WTC11 (cell line): ENCODE results near the gene PHACTR3. TPM values are rescaled to one million over a fixed set of nuclear protein-coding genes. Genes with fewer than 3 reads are reported as not detected.

Experiments used
- ATAC-seq: fragments of 200-7000 bp; cut with Tn5 transposase; 2 replicates; pipeline ENCODE4 v1.10.0; 2021; ENCODE audit warnings: mild to moderate bottlenecking, moderate library complexity
- CTCF ChIA-PET: fragments of 300-600 bp; sonication (Branson Sonifier 250); formaldehyde crosslinking; loops from one replicate; lab custom pipeline; 2021; ENCODE audit warnings: antibody characterized with exemption; lab: Charles Lee
- POLR2A ChIA-PET: fragments of 350-600 bp; sonication (Branson Sonifier 250); formaldehyde crosslinking; loops from one replicate; lab custom pipeline; 2021; ENCODE audit warnings: antibody characterized with exemption; lab: Charles Lee
- DNase-seq: peaks from one replicate; pipeline ENCODE4 v3.0.0; 2021; ENCODE audit warnings: low spot score
- H3K27ac Mint-ChIP-seq: 2 replicates; pipeline ENCODE4 v1.8.0; 2021; ENCODE audit warnings: mixed read lengths
- H3K27me3 Mint-ChIP-seq: 2 replicates; pipeline ENCODE4 v1.8.0; 2021; ENCODE audit warnings: low read depth, mild to moderate bottlenecking, moderate library complexity, mixed read lengths
- H3K36me3 Mint-ChIP-seq: 2 replicates; pipeline ENCODE4 v1.8.0; 2021; ENCODE audit warnings: mixed read lengths
- H3K4me1 Mint-ChIP-seq: 2 replicates; pipeline ENCODE4 v1.8.0; 2022; ENCODE audit warnings: mixed read lengths
- H3K4me3 Mint-ChIP-seq: 2 replicates; pipeline ENCODE4 v1.8.0; 2021; ENCODE audit warnings: mild to moderate bottlenecking, moderate library complexity, mixed read lengths
- H3K9me3 Mint-ChIP-seq: 2 replicates; pipeline ENCODE4 v1.8.0; 2021; ENCODE audit warnings: mixed read lengths
- CREM ChIP-seq: sonication (generic); formaldehyde crosslinking; IDR thresholded peaks from 2 replicates; pipeline ENCODE4 v1.8.1; 2022; ENCODE audit warnings: mild to moderate bottlenecking, missing genetic modification reagents, moderate library complexity
- ESRRA ChIP-seq: sonication (generic); formaldehyde crosslinking; IDR thresholded peaks from 2 replicates; pipeline ENCODE4 v1.8.1; 2022; ENCODE audit warnings: mild to moderate bottlenecking, missing genetic modification reagents, borderline replicate concordance
- ETV6 ChIP-seq: sonication (generic); formaldehyde crosslinking; IDR thresholded peaks from 2 replicates; pipeline ENCODE4 v1.8.1; 2022; ENCODE audit warnings: mild to moderate bottlenecking, missing genetic modification reagents
- FOXP4 ChIP-seq: sonication (generic); formaldehyde crosslinking; IDR thresholded peaks from 2 replicates; pipeline ENCODE4 v1.8.0; 2022; ENCODE audit warnings: mild to moderate bottlenecking, missing genetic modification reagents
- GABPB1 ChIP-seq: sonication (generic); formaldehyde crosslinking; IDR thresholded peaks from 2 replicates; pipeline ENCODE4 v1.8.1; 2023; ENCODE audit warnings: mild to moderate bottlenecking, missing genetic modification reagents
- GTF2I ChIP-seq: fragments of 250-450 bp; sonication (Bioruptor Pico); conservative IDR thresholded peaks from 2 replicates; pipeline ENCODE4 v1.4.0; 2021; ENCODE audit warnings: mild to moderate bottlenecking
- IRF1 ChIP-seq: sonication (generic); formaldehyde crosslinking; IDR thresholded peaks from 2 replicates; pipeline ENCODE4 v1.8.0; 2023; ENCODE audit warnings: missing genetic modification reagents
- KAT7 ChIP-seq: sonication (generic); formaldehyde crosslinking; IDR thresholded peaks from 2 replicates; pipeline ENCODE4 v1.8.1; 2023; ENCODE audit warnings: missing genetic modification reagents, mild to moderate bottlenecking, borderline replicate concordance
- MAX ChIP-seq: sonication (generic); formaldehyde crosslinking; IDR thresholded peaks from 2 replicates; pipeline ENCODE4 v1.8.0; 2022; ENCODE audit warnings: mild to moderate bottlenecking, missing genetic modification reagents
- MXD4 ChIP-seq: fragments of 250-450 bp; sonication (Bioruptor Pico); IDR thresholded peaks from 2 replicates; pipeline ENCODE4 v1.8.0; 2021; ENCODE audit warnings: mild to moderate bottlenecking, moderate library complexity, borderline replicate concordance
- NFYB ChIP-seq: sonication (generic); formaldehyde crosslinking; conservative IDR thresholded peaks from 2 replicates; pipeline ENCODE4 v1.8.0; 2022; ENCODE audit warnings: low read depth, missing genetic modification reagents
- NR3C1 ChIP-seq: sonication (generic); formaldehyde crosslinking; conservative IDR thresholded peaks from 2 replicates; pipeline ENCODE4 v1.8.1; 2023; ENCODE audit warnings: low read depth, mild to moderate bottlenecking, missing genetic modification reagents
- SMAD4 ChIP-seq: sonication (generic); formaldehyde crosslinking; IDR thresholded peaks from 2 replicates; pipeline ENCODE4 v1.8.0; 2022; ENCODE audit warnings: mild to moderate bottlenecking, missing genetic modification reagents
- USF2 ChIP-seq: sonication (generic); formaldehyde crosslinking; IDR thresholded peaks from 2 replicates; pipeline ENCODE4 v1.8.1; 2023; ENCODE audit warnings: mild to moderate bottlenecking, missing genetic modification reagents, moderate library complexity
- ZNF138 ChIP-seq: sonication (generic); formaldehyde crosslinking; conservative IDR thresholded peaks from 2 replicates; pipeline ENCODE4 v1.8.1; 2022; ENCODE audit warnings: mild to moderate bottlenecking, moderate library complexity, missing genetic modification reagents
- ZNF219 ChIP-seq: sonication (generic); formaldehyde crosslinking; IDR thresholded peaks from 2 replicates; pipeline ENCODE4 v1.8.0; 2023; ENCODE audit warnings: missing genetic modification reagents, mild to moderate bottlenecking, borderline replicate concordance
- ZNF263 ChIP-seq: sonication (generic); formaldehyde crosslinking; IDR thresholded peaks from 2 replicates; pipeline ENCODE4 v1.8.1; 2022; ENCODE audit warnings: low read depth, mild to moderate bottlenecking, moderate library complexity, missing genetic modification reagents
- ZNF281 ChIP-seq: sonication (generic); formaldehyde crosslinking; IDR thresholded peaks from 2 replicates; pipeline ENCODE4 v1.8.0; 2023; ENCODE audit warnings: mild to moderate bottlenecking, missing genetic modification reagents
- ZNF396 ChIP-seq: fragments of 250-450 bp; sonication (Bioruptor Pico); IDR thresholded peaks from 2 replicates; pipeline ENCODE4 v1.8.0; 2021; ENCODE audit warnings: mild to moderate bottlenecking, moderate library complexity, borderline replicate concordance
- ZNF416 ChIP-seq: fragments of 250-450 bp; sonication (Bioruptor Pico); IDR thresholded peaks from 2 replicates; pipeline ENCODE4 v1.9.0; 2021; ENCODE audit warnings: mild to moderate bottlenecking, inconsistent platforms
- ZNF423 ChIP-seq: fragments of 250-450 bp; sonication (Bioruptor Pico); IDR thresholded peaks from 2 replicates; pipeline ENCODE4 v2.1.2; 2022; ENCODE audit warnings: mild to moderate bottlenecking, moderate library complexity
- ZNF425 ChIP-seq: fragments of 250-450 bp; sonication (Bioruptor Pico); conservative IDR thresholded peaks from 2 replicates; pipeline ENCODE4 v1.9.0; 2021; ENCODE audit warnings: mild to moderate bottlenecking
- ZNF512 ChIP-seq: sonication (generic); formaldehyde crosslinking; IDR thresholded peaks from 2 replicates; pipeline ENCODE4 v1.8.1; 2022; ENCODE audit warnings: missing genetic modification reagents, borderline replicate concordance
- total RNA-seq: library from RNA; stranded (reverse); gene quantifications from 3 replicates; pipeline ENCODE4 v1.2.3, GENCODE V29; 2021

PHACTR3 gene
- total RNA-seq, 1 experiment from 2014 or later = 0.28 TPM

- POLR2A ChIA-PET = no interaction called here
- Mint-ChIP-seq H3K4me3 (no peak overlapping the region), H3K9me3 (no peaks in the 10 kb centered on the region; the same call in 1 of the 2 replicates), H3K27me3 (peaks cover 20% of the 10 kb centered on the region), H3K27ac (no peak overlapping the region), H3K4me1 (no peaks in the 10 kb centered on the region), H3K36me3 (no peaks in the 10 kb centered on the region)
- DNase-seq (no peak), ATAC-seq (no peak)
- CTCF ChIA-PET = interaction anchor here (8.3 kb wide), 1 partner anchor 63 kb away, joined by 89 read pairs; no protein-coding TSS in a partner anchor
- no peak for TF ChIP-seq KAT7 (CRISPR knock-in tag)
- TF ChIP-seq NR3C1 (CRISPR knock-in tag) = no peak
- no peak for TF ChIP-seq ZNF219 (CRISPR knock-in tag)
- no peak for TF ChIP-seq CREM (CRISPR knock-in tag)
- TF ChIP-seq SMAD4 (CRISPR knock-in tag) = no peak
- no peak for TF ChIP-seq MXD4 (CRISPR knock-in tag)
- no peak for TF ChIP-seq USF2 (CRISPR knock-in tag)
Observed at GRCh38 chr20:59785669-59785959, 181.3 kb downstream of the PHACTR3 start.

- ChIA-PET CTCF (interaction anchor here (8.3 kb wide), 1 partner anchor 63 kb away, joined by 89 read pairs; no protein-coding TSS in a partner anchor), POLR2A (no interaction called here)
- no peaks in the 10 kb centered on the region for H3K4me1 Mint-ChIP-seq
- H3K27me3 Mint-ChIP-seq = peaks cover 21% of the 10 kb centered on the region
- H3K9me3 Mint-ChIP-seq = no peaks in the 10 kb centered on the region; the same call in 1 of the 2 replicates
- no peak for DNase-seq
- no peak for ATAC-seq
- no peak overlapping the region for H3K27ac Mint-ChIP-seq
- no peaks in the 10 kb centered on the region for H3K36me3 Mint-ChIP-seq
- H3K4me3 Mint-ChIP-seq = no peak overlapping the region
- TF ChIP-seq ETV6 (no peak), NFYB (no peak), FOXP4 (no peak), ZNF425 (CRISPR knock-in tag) (no peak), MAX (CRISPR knock-in tag) (no peak), ZNF281 (no peak), ZNF138 (no peak), ESRRA (no peak), GTF2I (CRISPR knock-in tag) (no peak), ZNF512 (CRISPR knock-in tag) (no peak), ZNF263 (CRISPR knock-in tag) (no peak), IRF1 (no peak), ZNF416 (CRISPR knock-in tag) (no peak), GABPB1 (CRISPR knock-in tag) (no peak), ZNF423 (no peak), ZNF396 (CRISPR knock-in tag) (no peak)
Observed at GRCh38 chr20:59785986-59786795, 181.9 kb downstream of the PHACTR3 start.
